ENCODE data around the gene IGLL5.
"Not testable (repeated sequence)": the region's sequence is repeated elsewhere in the genome, so short reads cannot be mapped to it uniquely, and the experiment has no call there.

IGLL5 gene

GRCh38 chr22:22902247-22903001, 14.8 kb downstream of the IGLL5 start:
- no peak for DNase-seq

GRCh38 chr22:22903355-22903777, 15.8 kb downstream of the IGLL5 start:
- no peak for DNase-seq

- DNase-seq, result not testable (repeated sequence)
Observed at GRCh38 chr22:22903781-22904192, 16.2 kb downstream of the IGLL5 start.

- DNase-seq, result not testable (repeated sequence)
Observed at GRCh38 chr22:22904736-22905135, 17.1 kb downstream of the IGLL5 start.

- not testable (repeated sequence) for DNase-seq
Observed at GRCh38 chr22:22906391-22906790, 18.8 kb downstream of the IGLL5 start.

GRCh38 chr22:22906907-22907550, 19.4 kb downstream of the IGLL5 start:
- no peak for DNase-seq

GRCh38 chr22:22907551-22908494, 20.2 kb downstream of the IGLL5 start:
- no peak for DNase-seq

GRCh38 chr22:22908495-22908861, 20.9 kb downstream of the IGLL5 start:
- no peak for DNase-seq

GRCh38 chr22:22908941-22909604, 21.5 kb downstream of the IGLL5 start:
- DNase-seq, result no peak

GRCh38 chr22:22909605-22910271, 22.1 kb downstream of the IGLL5 start:
- DNase-seq, result no peak

- no peak for DNase-seq
Observed at GRCh38 chr22:22910272-22911240, 22.9 kb downstream of the IGLL5 start.

GRCh38 chr22:22911327-22912134, 23.9 kb downstream of the IGLL5 start:
- DNase-seq, result no peak

- no peak for DNase-seq
Observed at GRCh38 chr22:22912135-22912987, 24.7 kb downstream of the IGLL5 start.

GRCh38 chr22:22912988-22913253, 25.3 kb downstream of the IGLL5 start:
- DNase-seq, result no peak

GRCh38 chr22:22913989-22914388, 26.4 kb downstream of the IGLL5 start:
- DNase-seq, result no peak

GRCh38 chr22:22914726-22915669, 27.4 kb downstream of the IGLL5 start:
- no peak for DNase-seq

- no peak for DNase-seq
Observed at GRCh38 chr22:22915670-22916035, 28.0 kb downstream of the IGLL5 start.

All from islet precursor cell (in vitro differentiated cells).